ENCODE data around the gene MUC4.

MUC4 gene

DNA sequence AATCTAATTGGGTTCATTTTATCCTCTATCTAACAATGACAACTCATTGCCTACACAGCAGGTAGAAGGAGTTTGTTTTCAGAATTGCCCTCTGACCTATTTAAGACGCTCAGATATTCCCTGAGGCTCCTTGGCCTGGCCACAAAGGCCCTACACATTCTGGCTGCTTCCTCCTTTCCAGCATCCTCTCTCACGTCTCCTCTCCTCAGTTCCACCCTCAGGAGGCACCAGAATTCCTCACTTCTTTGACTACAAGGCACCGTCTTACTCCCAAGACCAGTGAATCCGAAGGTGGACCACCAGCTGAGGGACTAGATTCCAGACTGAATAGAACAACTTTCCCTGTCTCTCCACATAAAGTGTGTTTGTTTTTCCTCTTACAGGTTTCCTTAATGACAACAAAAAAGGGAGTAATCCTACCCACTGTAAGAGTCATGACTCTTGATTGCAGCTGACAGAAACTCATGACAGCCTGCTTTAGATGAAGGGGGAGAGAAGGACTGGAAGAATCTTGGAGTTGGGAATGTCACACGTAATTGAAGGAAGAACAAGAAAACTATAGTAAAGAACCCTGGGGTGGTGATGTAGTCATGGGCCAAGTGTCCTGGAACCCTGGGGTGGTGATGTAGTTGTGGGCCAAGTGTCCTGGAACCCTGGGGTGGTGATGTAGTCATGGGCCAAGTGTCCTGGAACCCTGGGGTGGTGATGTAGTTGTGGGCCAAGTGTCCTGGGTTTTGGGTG is 112.9 kb downstream of the MUC4 start:
- no peak overlapping the region for H3K4me3 ChIP-seq (ENCODE audit: low read depth, low read length)
- DNase-seq (ENCODE audit: low read depth) = no peak

DNA sequence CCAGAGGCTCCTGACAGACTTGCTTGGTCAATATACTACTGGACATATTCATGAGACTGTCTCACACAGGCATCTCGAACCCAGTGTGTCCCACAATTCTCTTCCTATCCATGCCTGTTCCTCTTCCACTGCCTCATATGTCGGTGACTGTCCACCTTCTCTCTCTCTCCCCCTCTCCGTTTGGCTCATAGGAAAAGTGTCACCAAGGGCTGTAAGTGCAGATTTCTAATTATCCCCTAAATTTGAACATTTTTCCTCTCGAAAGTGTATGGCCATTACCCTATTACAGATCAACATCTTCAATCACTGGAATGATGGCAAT is 113.4 kb downstream of the MUC4 start:
- no peak for DNase-seq (ENCODE audit: low read depth)
- TF ChIP-seq CTCF (IDR thresholded peaks at IDR 0.05; ENCODE audit: low read depth, low read length, missing control alignments) = no peak
- H3K4me3 ChIP-seq (ENCODE audit: low read depth, low read length) = no peak overlapping the region

More for the DNA sequence above, 112.9 kb downstream of the MUC4 start:
- no peak for TF ChIP-seq CTCF (IDR thresholded peaks at IDR 0.05; ENCODE audit: low read depth, low read length, missing control alignments)

DNA sequence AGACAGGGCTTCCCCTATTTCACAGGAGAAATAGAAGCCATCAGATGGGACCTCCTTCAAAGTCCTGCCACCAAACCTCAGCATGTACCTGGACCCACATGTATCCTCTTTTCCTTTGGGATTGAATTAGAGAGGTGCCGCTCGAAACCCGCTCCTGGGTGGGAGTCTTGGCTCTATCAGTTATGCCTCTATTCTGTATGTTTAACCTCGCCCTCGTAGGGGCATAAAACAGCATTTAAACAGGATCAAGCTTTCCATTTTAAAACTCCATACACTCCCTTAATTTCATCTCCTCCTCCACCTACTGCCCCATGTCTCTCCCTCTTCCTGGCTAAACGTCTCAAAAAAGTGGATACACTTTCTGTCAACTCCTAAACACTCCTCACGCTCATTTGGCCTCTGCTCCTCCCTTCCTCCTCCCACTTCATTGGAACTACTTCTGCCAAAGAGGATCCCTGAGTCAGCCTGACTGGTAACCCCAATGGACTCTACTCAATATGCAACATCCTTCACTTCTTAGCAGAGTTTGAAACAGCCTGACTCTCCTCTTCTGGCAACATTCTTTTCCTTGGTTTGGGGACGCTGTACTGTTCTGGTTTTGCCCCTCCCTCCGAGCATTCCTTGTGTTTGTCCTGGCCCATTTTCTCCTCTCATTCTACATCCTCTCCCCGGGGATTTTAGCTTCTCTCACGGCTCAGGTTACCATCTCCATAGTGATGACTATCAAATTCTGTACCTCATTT is 114.0 kb downstream of the MUC4 start:
- TF ChIP-seq CTCF (IDR thresholded peaks at IDR 0.05; ENCODE audit: low read depth, low read length, missing control alignments) = no peak
- DNase-seq (ENCODE audit: low read depth) = no peak
- no peak overlapping the region for H3K4me3 ChIP-seq (ENCODE audit: low read depth, low read length)
